ENCODE measurements around the gene TRIM40.

The TRIM40 gene, protein sequence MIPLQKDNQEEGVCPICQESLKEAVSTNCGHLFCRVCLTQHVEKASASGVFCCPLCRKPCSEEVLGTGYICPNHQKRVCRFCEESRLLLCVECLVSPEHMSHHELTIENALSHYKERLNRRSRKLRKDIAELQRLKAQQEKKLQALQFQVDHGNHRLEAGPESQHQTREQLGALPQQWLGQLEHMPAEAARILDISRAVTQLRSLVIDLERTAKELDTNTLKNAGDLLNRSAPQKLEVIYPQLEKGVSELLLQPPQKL

DNA sequence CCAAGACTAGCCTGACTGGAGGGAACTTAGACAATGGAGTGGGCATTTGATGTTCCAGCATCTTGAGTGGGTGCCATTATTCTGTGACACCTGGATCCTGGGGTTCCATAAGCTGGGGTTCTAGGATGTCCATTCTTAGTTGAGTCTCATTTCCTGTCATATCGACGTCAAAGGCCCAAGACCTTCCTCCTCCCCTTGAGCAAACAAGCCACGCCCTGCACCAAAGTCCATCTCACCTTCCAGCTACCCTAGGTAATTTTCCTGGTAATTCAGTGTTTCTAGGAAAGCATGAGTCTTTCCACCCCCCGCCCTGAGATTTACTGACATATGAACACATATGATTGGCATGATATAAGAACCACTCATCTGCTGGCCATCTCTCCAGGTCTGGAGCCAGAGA, at the start of gene TRIM40:
Gene TRIM40 (plus strand): TSS at position 384 of the 400 bp plus-strand sequence. CDS start 897 bp downstream, outside the sequence.
- DNase-seq (ENCODE audit: low spot score), result no peak

DNA sequence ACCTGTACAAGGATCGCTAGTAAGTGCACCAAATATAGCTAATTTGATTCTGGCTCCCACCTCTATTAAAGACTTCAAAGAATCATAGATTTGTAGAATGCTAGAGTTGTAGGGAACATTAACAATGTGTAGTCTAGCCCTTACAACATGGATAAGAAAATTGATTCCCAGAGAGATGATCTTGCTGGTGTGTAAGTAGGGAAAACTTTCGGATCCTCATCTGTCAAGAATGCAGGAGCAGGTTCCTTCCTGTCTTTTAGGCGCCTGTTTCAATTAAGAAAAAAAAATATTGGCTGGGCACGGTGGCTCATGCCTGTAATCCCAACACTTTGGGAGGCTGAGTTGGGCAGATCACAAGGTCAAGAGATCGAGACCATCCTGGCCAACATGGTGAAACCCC, 48.1 kb upstream of the TRIM40 start:
- no peak for DNase-seq (ENCODE audit: low spot score)

DNA sequence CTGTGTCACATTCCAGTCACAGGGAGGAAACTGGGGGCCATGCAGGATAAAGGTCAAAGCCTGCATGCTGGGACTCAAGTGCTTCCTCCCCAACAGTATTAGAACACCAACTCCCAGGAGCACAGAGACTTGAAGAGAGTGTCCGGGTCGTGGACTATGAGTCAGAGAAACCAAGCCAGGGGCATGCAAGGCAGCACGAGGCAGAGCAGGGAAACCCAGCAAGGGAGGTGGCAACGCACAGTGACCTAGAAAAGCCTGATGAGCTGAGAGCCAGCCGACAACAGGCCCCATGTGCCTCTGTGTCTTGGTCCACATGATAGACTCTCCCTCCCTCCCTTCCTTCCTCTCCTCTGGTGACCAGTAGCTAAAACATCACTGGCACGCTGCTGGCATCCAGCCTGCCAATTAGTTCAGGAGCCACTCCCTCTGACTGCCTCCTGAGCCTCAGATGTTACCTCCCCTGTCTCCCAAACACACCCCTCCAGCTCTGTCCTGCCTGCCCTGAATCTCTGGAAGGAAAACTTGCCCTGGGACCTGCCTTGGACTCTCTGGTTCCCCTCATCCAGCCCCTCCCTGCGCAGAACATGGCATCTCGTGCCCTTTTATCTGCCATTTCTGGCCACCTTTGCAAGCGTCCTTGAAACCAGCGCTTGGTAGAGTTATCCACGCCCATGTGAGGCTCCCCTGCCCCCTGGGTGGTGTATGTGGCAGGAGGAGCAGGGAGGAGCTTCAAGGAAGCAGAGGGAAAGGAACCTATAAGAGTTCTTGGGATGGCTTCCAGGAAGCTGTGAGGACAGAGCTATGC, 44.2 kb upstream of the TRIM40 start:
- no peak for DNase-seq (ENCODE audit: low spot score)

DNA sequence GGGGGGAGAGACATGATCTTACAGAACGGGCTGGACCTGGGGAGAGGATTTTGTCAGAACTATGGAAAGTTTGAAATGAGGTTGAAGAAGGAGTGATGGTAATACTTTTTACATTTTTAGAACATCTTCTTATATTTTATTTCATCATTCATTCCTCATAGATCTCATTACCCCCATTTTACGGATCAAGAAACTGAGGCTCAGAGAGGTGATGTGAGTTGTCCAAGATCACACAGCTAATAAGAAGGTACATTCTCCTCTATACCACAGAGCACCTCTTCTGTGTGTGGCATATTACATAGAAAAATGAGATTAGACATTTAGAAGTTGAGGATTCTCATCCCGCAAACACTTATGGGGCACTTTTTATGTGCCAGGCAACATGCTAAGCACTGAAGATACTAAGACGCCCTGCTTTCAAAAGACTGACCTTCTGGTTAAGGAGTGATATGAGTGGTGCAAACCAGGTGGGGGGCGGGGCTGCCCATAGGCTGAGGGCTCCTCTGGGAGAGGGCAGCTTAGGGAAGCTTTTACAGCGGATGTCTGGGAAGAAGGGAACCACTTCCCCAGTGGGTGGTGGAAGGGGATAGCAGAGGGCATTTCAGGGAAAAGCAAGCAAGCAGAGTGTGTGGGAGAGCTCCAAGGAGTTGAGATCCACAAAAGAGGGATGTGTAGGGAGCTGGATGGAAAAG, 42.9 kb upstream of the TRIM40 start:
- no peak for DNase-seq (ENCODE audit: low spot score)

DNA sequence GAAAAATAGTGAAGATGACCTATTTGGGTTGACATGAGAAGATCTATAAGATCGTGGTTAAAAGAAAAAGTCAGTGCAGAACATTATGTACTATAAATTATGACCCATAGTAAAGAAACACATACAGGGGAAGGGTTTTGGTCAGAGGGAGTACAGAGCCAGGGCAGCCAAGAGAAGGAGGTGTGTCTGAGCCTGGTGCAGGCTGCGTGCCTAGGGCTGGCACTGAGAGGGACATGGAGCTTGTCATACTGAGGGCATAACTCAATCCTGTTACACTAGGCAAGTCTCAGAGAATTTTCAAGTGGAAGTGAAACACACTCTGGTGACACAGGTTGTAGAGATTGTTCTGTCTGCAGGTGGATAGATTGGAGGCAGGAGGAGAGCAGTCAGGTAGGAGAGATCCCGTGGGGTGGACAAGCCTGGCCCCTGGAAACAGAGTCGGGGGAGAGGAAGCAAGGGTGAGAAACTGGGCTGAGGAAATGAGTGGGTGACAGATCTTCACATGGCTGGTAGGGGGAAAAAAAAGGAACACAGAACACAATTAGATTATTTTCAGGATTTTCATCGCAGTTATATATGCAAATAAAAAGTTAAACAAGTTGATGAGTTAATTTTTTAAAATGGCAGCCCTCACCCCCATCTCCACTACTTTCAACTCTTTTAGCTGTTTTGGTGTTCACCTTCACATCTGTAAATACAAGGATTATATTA, 41.8 kb upstream of the TRIM40 start:
- no peak for DNase-seq (ENCODE audit: low spot score)

DNA sequence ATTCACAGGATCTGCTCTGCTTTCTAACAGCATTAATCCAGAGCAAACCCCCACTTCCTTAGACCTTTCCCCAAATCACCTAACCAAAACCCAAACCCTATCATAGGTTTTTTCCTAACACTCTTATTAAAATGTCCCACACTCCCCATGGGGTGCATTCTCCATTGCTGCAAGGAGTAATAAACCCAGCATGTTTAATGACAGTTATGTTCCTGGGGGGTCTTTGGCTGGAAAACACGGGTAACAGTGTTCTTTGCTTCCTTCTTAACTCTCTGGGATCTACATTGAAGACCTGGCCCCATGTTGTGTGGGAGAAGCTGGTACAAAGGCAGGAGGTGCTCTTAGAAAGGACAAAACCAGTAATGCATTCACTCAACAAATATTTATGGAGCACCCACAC, 39.1 kb upstream of the TRIM40 start:
- DNase-seq (ENCODE audit: low spot score), result no peak

DNA sequence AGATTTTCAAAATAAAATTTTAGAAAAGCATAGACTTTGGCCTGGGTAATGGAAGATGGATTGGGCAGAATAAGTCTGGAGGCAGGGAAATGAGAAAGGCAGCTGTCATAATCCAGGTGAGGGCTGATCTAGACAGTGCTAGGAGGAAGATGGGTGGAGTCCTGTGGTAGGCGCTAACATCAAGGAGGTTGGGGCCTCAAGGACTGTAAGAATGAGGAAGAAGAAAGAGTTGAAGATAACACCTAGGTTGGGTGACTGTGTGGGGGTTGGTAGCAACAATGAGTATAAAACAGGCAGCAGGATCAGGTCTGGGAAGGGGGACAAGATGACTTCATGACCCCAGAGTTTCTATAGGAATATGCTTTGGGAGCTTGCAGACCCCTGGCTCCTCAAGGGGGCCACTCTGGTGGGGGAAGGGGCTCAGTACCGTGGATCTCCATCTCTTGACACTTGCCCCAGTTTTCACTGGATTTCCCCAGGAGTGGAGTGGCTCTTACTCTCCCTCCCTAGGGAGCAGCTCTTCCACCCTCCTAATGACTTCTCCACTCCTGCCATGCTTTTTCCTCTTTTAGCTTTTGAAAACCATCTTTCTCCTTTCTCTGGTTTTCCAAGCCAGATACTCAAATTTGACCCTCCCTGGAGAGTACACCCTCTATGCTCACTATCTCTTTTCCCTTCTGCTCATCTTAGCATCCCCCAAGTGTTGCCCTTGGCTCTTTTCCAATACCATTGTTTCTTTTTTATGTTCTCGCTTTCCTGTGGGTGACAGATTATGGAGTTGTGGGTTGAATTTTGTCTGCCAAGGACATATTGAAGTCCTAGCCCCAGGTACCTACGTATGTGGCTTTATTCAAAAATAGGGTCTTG, 37.8 kb upstream of the TRIM40 start:
- no peak for DNase-seq (ENCODE audit: low spot score)

DNA sequence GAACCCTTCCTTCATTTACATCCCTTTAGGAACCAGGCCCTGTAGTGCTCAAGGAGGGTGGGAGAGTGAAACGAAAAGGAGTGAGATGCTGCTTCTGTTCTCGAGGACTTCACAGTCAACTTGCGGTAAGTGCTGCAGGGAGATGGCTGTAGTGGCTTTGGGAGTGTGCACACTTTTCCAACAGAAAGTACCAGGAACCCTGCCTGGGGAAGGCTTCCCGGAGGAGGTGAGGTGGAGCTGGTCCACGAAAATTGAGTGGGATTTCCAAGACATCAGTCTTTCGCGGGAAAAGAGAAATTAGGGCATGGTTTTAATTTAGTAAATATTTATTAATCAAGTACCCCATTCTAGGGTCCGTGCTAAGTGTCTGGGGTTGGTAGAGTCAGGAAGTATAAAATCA, 35.8 kb upstream of the TRIM40 start:
- DNase-seq (ENCODE audit: low spot score), result no peak

DNA sequence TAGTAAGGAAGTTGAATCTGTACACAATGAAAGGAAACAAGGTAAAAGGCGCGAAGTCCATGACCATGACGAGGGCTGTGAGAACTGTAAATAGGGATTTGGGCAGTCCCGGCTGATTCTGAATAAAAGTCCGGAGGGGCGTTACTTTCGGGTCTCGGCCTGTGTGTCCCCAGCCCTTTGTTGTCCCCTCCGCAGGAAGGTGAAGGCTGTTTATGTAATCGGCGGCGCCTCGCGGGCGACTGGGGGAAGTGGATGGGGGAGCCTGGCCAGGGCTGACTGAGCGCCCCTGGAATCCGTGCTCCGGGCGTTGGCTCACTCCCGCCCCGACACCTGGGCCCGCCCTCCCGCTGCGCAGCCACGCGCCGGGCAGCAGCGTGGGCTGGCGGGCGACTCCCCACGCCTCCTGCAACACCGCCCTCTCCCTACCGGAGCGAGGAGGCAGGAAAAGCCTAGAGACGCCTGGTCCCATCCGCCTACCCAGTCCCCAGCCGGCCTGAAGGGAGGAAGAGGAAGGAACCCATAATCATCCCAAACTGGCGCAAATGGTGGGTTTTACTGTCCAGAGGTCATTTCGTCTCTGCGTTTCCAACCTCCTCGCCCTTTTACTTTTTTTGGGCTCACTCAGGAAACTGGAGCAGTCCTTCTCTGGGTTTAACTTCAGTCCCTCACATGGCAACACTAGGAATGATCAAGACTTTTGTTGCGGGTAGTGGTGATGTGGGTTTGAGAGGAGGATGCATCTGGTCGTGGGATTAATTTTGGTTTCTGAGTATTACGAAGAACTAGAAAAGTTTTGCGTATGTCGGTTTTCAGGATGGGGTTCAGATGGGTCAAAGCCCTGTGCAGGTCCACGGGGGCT, 35.1 kb upstream of the TRIM40 start:
- peak; percentile 38 for DNase-seq (ENCODE audit: low spot score)

DNA sequence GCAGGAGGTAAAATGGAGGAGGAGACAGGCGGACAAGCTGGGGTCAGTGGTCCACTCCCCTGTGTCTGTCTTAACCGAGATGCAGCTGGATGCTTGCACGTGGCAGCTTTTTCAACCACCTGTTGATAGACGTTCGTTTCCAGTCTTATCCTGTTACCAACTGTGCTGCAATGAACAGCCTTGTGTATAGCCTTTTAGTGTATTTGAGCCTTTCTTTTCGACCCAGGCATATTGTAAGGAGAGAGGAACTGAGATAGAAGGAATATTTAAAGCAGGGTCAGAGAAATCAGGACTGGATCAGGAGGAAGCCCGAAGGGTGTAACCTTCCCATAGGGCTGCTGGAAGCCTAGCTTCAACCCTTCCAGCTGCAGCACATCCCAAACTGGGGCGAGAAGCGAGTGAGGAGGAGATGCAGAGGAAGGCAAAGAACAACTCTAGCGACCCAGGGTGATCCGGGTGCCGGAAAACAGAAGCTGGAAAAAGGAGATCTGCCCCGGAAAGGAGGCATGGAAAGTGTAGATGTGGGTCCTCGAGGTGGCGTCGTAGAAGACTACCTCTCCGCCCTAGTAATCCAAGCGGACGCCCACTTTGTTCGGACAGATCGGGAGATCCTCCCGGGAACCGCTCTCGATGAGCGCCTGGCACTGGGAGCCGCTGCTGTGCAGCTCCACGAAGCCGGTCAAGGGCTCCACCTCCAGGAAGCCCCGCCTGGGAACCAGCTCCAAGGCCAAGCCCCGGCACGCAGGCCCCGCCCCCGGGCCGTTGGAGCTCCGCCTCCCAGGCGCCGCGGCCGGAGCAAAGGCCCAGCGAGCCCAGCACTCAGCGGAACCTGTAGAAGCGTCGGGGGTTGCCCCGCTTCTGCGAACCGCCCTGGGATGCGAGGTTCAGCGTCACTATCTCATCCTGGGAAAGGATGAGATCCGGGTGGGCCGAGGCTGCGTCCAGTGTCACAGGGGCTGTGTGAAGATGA, 34.2 kb upstream of the TRIM40 start:
- DNase-seq (ENCODE audit: low spot score), result peak; percentile 83

DNA sequence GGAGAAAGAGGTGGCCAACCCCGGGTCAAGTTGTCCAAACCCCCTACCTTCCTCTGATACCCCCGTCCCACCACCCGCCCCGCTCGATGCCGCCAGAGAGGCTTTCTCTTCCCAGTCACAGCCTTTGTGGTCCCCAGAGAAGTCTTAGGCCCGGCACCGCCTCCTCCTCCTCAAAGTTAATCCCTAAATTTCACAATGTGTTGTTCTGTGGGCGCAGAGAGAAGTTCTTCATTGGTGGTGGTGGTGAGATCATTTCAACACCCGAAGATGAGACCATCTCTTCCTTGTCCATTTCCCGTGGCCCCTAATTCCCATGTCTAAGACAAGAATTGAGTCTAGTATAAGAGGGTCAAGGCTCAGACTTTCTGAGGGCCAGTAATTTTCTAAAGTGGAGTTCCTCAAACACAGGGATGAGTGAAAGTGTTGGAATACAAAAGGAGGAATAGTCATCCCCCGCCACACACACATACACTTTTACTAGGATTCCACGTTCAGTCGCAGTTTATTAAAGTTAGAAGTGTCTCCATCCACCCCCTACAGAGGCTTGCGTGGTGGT, 33.4 kb upstream of the TRIM40 start:
- no peak for DNase-seq (ENCODE audit: low spot score)

DNA sequence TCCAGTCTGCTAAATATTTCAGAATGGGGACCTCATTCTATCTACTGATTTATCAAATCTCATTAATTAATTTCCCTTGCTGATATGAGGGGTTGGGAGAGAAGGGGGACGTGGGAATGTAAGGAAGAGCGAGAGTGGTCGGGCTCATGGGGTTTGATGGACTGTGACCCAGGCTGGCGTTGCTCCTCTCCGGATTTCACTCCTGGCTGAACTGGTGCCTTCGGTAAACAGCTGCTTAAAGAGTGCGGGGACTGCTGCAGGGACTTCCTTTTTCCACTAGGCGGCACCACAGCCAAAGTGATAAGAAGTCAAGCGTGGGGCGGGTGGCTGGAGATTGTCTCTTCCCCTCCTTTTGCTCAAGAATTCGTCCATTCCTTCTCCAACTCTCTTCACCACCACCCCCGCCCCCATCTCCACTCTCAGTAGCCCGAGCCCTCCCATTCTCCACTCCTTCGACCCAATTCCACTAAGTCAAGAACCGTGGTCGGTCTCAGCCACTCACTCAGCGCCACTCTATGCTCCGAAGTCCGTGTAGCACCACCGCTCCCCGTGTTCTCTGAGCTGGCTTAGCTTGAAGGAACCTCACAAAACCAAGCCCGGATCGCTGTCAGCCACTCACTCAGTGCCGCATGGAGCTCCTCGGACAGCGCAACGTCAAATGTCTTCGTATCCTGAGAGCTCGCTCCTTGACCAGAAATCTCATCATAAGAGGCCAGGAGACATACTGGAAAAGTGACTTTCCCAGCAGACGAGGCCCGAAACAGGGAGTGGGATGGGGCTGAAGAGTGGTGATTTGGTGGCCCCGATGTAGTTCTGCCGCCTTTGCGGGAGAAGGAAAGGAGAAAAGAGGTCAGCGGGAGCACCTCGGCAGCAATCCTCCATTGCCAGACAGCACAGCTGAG, 32.7 kb upstream of the TRIM40 start:
- DNase-seq (ENCODE audit: low spot score), result peak; percentile 88

DNA sequence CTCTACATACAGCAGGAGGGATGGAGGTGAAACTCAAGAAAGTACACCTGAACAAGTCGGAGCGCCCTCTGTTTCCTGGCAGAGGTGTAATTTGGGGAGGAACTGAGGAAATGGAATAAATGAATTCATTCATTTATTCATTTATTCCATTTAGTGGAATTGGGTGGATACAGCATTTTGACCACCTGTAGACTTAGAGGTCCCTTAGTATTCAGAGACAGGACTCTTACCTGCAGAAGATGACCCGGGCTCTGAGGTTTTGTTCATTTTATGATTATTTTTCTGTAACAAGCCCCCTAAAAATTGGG, 32.1 kb upstream of the TRIM40 start:
- DNase-seq (ENCODE audit: low spot score), result no peak

DNA sequence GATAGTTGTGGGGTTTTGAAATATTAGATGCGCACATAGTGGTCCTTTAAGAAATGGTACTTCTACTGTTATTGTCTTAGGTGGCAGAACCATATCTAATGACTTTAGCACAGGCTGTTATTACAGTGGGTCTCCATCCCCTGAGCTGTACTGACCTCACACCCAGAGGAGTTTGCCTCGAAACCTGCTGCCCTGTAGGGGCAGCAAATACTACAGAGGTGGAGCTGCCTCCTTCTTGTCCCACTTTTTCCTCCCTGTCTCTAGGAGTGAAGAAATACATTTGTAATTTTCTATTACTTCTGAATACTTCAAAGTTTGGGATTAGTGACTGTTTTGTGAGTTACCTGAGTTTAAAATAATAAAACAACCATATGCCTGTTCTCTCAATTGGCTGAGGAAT, 31.3 kb upstream of the TRIM40 start:
- no peak for DNase-seq (ENCODE audit: low spot score)

DNA sequence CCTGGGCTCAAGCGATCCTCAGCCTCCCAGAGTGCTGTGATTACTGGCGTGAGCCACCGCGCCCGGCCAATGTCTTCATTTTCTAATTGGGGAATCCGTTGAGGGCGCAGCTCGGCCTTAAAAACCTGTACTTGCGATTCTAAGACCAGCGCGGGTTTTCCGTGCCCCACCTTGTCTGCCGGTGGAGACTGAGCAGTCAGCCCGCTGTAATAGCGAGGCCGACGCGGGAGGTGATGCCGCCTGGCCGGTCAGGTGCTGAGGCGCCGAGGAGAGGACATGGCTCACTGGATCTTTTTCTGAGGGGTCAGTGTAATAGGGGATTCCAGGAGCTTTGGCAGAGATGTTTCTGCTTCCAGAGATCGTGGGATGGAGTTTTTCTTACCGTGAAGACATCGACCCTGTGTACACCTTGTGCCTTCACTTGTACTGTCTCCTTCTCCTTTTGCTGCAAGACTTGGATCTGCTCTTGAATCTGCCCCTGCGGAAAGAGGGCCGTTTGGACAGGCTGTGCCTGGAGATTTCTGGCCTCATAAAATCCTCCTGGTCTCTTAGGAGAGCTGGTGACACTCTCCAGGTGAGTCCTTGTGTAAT, 24.6 kb upstream of the TRIM40 start:
- no peak for DNase-seq (ENCODE audit: low spot score)

DNA sequence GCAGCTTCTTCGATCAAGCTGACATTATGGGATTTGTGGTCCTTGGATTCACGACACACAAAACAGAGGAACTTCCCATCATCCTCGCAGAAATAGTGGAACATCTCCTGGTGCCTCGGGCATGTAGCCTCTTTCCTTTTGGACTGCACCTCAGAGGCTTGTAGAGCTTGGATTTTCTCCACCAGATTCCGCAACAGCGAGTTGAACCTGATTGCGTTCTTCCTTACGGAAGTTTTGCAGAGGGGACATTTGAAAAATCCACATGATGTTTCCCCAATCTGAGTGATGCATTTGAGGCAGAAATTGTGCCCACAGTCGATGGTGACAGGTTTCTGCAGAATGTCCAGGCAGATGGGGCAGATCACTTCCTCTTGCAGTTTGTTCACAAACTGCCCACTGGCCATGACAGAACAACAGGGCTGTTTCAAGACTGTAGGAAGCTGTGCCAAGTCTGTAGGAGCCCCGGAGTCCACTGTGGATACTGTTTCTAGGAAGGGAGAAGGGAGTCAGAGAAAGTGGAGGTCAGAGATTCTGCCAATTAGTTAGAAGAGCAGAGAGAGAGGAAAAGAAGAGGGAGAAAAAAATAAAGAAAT, 23.4 kb upstream of the TRIM40 start:
- no peak for DNase-seq (ENCODE audit: low spot score)
